GM12864 (cell line): ENCODE results near the gene RALGPS1.

Experiments used
- DNase-seq: peaks from one replicate; pipeline ENCODE4 v3.0.0-alpha.2; 2011; ENCODE audit warnings: low read depth
- H3K4me3 ChIP-seq: 2 replicates; pipeline ENCODE4 v1.5.1; 2011; ENCODE audit warnings: mild to moderate bottlenecking, low read depth, low read length, control low read depth
- TF ChIP-seq, protein P1 (sequence below): IDR thresholded peaks from 2 replicates; pipeline ENCODE4 v1.5.1; 2011; ENCODE audit warnings: low read depth, mild to moderate bottlenecking, moderate library complexity, low read length, control low read depth, inconsistent platforms; ENCODE audit errors: missing control alignments

The RALGPS1 gene

DNA sequence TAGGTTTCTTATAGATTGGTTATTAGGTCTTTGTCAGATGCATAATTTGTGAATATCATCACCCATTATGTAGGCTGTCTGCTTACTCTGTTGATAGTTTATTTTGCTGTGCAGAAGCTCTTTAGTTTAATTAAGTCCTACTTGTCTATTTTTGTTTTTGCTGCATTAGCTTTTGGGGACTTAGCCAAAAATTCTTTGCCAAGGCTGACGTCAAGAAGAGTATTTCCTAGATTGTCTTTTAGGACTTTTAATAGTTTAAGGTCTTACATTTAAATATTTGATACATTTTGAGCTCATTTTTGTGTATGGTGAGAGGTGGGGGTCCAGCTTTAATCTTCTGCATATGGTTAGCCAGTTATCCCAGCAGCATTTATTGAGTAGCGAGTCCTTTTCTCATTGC, 232.7 kb downstream of the RALGPS1 start:
- TF ChIP-seq, protein P1, sequence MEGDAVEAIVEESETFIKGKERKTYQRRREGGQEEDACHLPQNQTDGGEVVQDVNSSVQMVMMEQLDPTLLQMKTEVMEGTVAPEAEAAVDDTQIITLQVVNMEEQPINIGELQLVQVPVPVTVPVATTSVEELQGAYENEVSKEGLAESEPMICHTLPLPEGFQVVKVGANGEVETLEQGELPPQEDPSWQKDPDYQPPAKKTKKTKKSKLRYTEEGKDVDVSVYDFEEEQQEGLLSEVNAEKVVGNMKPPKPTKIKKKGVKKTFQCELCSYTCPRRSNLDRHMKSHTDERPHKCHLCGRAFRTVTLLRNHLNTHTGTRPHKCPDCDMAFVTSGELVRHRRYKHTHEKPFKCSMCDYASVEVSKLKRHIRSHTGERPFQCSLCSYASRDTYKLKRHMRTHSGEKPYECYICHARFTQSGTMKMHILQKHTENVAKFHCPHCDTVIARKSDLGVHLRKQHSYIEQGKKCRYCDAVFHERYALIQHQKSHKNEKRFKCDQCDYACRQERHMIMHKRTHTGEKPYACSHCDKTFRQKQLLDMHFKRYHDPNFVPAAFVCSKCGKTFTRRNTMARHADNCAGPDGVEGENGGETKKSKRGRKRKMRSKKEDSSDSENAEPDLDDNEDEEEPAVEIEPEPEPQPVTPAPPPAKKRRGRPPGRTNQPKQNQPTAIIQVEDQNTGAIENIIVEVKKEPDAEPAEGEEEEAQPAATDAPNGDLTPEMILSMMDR, result no peak
- no peak for DNase-seq

DNA sequence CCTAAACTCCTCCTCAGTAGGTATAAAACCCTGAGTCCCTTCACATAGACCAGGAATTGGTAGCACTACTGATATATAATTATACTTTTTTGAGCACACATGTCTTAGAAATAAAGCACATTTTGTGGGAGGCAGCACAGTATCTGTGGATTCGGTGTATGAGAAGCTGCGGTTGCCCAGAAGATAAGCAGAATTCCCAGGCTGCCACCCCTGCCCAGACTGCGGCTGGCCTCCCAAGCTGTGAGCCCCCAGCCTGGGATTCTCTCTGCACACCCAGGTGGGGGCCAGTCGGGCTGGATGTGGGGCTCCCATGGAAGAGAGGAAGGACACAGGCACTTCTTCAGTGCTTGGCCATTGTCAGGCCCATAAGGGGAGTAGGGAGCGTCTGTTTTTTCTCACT, 233.4 kb downstream of the RALGPS1 start:
- DNase-seq, result no peak
- TF ChIP-seq, protein P1, result no peak
- no peak overlapping the region for H3K4me3 ChIP-seq

More for the DNA sequence above, 232.7 kb downstream of the RALGPS1 start:
- H3K4me3 ChIP-seq, result no peak overlapping the region

DNA sequence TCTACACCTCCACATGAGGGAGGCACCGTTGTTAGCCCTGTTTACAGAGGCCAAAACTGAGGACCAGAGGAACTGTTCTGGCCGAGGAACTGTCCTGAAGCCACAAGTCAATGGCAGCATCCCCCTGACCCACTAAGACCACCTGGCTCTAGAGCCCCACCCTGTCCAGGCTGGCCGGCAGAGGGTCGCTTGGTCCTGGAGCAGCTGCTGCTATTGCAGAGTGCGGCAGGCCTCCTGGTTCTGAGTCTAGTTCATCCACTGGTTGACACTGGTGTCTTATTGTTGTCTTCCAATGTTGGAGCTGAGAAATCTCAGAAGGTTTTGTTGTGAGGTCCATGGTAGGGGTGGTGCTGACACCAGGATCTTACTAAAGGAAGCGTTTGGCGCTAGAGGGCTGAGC, 234.4 kb downstream of the RALGPS1 start:
- DNase-seq, result no peak
- H3K4me3 ChIP-seq, result no peak overlapping the region
- TF ChIP-seq, protein P1, result no peak

DNA sequence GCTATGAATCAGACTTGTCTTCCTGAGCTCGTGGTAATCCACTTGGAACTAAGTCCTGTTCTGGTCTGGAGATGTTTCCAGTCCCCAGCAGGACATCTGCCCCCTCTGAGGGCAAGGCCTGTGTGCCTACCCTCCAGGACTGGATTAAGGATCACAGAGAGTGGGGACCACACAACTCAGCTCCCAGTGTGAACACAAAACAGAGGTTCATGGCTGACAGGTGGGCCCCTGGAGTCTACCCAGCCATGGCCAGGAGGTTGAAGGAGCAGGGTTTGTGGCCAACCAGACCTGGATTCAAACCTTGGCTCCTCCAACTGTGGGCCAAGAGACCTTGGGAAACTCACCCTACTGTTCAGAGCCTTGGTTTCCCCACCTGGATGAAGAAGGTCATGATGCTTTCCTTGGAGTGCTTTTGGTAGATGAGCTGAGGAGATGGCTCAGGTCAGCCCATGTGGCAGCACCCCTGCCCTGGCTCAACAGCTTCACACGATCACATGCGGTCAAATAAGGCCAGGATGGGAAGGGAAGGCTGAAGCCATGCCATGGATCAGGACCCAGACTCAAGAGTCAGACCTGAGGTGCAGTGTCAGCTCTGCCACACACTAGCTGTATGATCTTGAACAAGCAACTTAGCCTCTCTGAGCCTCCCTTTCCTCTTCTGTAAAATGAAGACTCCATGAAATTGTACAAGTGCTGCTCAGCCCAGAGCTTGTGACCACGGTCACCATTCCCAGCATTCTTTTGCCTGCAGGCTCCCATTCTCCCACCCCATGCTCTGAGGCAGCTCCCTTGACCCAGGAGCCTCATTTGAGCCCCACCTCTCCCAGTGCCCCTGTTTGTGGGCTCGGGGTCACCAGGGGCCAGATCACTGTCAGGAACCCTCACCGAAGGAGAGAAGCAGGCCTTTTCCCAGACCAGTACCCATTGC, 235.1 kb downstream of the RALGPS1 start:
- H3K4me3 ChIP-seq, result no peak overlapping the region
- DNase-seq, result no peak
- TF ChIP-seq, protein P1, result no peak

DNA sequence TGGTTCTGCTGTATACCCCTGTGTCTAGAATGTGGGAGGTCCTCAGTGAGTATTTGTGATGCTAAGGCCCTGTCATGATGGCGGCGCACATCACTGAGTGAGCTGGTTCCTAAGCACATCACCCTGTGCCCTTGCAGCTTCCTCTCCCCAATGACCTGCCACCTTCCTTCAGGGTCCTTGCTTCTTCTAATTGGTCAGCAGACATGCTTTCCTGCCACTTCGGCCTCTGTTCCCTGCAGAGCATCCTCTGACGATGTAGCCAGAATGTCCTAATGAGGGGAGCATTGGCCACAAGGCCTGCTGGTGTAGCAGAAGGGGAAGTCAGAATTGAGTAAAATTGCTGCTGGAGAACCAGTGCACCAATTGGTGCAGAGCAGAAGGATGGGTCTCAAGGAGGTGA, 238.9 kb downstream of the RALGPS1 start:
- DNase-seq, result no peak
- TF ChIP-seq, protein P1, result no peak
- no peak overlapping the region for H3K4me3 ChIP-seq

DNA sequence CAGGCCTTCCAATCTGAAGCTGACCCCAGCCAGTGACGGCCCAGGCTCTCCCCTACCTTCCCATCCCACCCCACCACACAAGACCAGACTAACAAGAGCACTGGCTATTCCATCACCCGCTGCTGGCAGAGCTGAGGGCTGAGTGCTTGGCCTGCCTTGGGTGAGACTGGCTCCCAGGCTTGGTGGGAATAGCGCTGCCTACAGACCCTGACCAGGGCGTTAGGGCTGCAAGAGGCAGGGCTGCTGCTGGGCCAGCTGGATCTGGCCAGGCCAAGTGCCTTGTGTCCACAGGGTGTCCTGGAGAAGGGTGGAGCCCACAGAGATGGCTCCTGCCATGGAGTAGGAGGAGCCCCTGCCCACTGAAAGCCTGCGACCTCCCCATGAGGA, 239.4 kb downstream of the RALGPS1 start:
- no peak for DNase-seq
- TF ChIP-seq, protein P1, result no peak
- H3K4me3 ChIP-seq, result no peak overlapping the region
